Measurements from ENCODE around the gene MON1B.

MON1B gene

GRCh38 chr16:77197747-77198146 lies 6.8 kb downstream of the MON1B start:
- no peak overlapping the region for H3K4me3 ChIP-seq (ENCODE audit: low read depth, low read length)
- DNase-seq (ENCODE audit: low read depth), result no peak
- TF ChIP-seq, protein P1, sequence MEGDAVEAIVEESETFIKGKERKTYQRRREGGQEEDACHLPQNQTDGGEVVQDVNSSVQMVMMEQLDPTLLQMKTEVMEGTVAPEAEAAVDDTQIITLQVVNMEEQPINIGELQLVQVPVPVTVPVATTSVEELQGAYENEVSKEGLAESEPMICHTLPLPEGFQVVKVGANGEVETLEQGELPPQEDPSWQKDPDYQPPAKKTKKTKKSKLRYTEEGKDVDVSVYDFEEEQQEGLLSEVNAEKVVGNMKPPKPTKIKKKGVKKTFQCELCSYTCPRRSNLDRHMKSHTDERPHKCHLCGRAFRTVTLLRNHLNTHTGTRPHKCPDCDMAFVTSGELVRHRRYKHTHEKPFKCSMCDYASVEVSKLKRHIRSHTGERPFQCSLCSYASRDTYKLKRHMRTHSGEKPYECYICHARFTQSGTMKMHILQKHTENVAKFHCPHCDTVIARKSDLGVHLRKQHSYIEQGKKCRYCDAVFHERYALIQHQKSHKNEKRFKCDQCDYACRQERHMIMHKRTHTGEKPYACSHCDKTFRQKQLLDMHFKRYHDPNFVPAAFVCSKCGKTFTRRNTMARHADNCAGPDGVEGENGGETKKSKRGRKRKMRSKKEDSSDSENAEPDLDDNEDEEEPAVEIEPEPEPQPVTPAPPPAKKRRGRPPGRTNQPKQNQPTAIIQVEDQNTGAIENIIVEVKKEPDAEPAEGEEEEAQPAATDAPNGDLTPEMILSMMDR (IDR thresholded peaks at IDR 0.05; ENCODE audit: control insufficient read depth, extremely low read depth, insufficient read depth), result no peak

- TF ChIP-seq, protein P1 (IDR thresholded peaks at IDR 0.05; ENCODE audit: control insufficient read depth, extremely low read depth, insufficient read depth), result no peak
- DNase-seq (ENCODE audit: low read depth), result no peak
- no peak within 1 kb of the TSS for H3K4me3 ChIP-seq (ENCODE audit: low read depth, low read length)
These were observed 8.2 kb downstream of the MON1B start, which contains the start of gene SYCE1L for GRCh38 chr16:77199211-77199610. Gene SYCE1L (plus strand): TSS chr16:77199408. CDS start chr16:77199452, 44 bp downstream.

DNA sequence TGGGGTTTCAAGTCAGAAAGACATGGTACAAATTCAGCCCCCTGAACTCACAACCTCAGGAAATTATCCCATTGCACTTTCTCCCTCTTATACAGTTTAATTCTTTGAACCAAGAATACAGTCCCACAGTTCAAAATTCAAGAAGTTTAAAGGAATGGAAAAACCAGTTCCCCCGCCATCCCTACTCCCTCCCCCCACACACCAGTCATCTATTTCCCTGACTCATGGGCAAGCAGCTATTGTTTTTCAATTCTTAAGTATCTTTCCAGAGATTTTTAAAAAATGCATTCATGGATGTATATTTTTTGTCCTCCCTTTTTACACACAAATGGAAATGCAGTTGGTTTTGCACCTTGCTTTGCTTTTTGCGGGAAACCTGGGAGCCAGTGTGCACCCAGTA lies 15.5 kb downstream of the MON1B start:
- TF ChIP-seq, protein P1 (IDR thresholded peaks at IDR 0.05; ENCODE audit: control insufficient read depth, extremely low read depth, insufficient read depth), result no peak
- H3K4me3 ChIP-seq (ENCODE audit: low read depth, low read length), result no peak overlapping the region
- no peak for DNase-seq (ENCODE audit: low read depth)

GRCh38 chr16:77207030-77207429 lies 16.0 kb downstream of the MON1B start:
- TF ChIP-seq, protein P1 (IDR thresholded peaks at IDR 0.05; ENCODE audit: control insufficient read depth, extremely low read depth, insufficient read depth), result no peak
- H3K4me3 ChIP-seq (ENCODE audit: low read depth, low read length), result no peak overlapping the region
- DNase-seq (ENCODE audit: low read depth), result no peak

DNA sequence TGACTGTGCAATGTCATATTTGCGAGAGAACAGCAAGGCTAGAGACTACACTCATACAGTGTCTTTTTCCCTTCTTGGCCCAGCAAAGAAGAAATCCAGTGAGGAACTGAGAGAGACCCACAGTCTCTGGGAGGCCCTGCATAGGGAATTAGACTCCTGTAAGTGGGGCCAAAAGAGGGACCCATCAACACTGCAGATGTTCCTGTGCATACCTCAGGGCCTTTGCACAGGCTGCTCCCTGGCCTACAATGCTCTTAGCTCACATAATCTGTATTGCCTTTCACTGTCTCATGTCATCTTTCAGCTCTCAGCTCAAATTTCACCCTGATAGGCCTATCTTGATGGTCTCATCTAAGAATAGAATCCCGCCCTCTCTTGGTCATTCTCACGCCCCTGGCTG lies 17.4 kb downstream of the MON1B start:
- TF ChIP-seq, protein P1 (IDR thresholded peaks at IDR 0.05; ENCODE audit: control insufficient read depth, extremely low read depth, insufficient read depth), result no peak
- H3K4me3 ChIP-seq (ENCODE audit: low read depth, low read length), result no peak overlapping the region
- no peak for DNase-seq (ENCODE audit: low read depth)

DNA sequence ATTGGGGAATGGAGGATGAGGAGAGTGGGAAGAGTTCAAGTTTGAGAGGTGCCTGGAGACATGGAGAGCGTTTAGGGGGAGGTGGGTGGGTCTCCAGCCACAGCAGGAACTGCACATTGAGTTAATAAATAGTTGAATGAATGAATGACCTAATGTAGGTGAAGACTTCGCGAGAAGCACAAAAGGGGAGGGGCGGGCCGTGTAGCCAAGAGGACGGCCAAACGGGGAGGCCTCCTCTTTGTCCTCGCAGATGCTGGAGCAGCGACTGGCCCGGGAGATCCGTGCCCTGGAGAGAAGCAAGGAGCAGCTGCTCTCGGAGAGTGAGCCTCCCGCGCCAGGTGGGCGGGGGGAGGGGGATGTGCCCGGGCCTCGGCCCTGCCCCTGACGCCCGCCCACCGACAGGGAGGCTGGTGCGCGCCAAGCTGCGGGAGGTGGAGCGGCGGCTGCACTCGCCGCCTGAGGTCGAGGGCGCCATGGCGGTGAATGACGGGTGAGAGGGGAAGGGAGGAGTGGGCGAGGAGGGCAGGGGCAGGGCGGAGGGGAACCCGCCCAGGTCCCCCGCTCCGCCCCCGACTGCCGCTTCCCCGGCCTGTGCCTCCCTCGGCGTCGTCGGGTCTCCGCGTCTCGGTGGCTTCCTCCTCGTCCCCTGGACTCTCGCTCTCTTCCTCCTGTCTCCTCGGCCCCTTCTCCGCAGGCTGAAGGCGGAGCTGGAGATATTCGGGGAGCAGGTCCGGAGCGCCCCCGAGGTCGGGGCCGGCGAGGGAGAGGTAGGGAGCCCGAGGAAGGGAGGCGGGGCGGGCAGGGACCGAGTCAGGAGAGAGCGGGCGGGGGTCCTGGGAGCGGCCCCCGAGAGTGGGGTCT lies 21.1 kb downstream of the MON1B start:
- DNase-seq (ENCODE audit: low read depth), result no peak
- TF ChIP-seq, protein P1 (IDR thresholded peaks at IDR 0.05; ENCODE audit: control insufficient read depth, extremely low read depth, insufficient read depth), result no peak
- 0 out of 2 replicates have a peak overlapping the region, but pooled peaks have one; percentile 15 for H3K4me3 ChIP-seq (ENCODE audit: low read depth, low read length)

All from LNCaP clone FGC (cell line).